Adrenal gland (tissue), 5 donors: ENCODE results near the gene BTNL3.

Experiments
- POLR2A ChIP-seq, 2 donors: fragments of 450-650 bp; IDR thresholded peaks; one replicate each; pipeline ENCODE4 v1.6.1; 2017; ENCODE audit warnings: antibody characterized with exemption in 2 of 2, mild to moderate bottlenecking in 2 of 2, moderate library complexity in 1 of 2
- TF ChIP-seq, protein P1 (sequence below), 6 experiments: fragments of 450-650 bp in 4 of 6; fragments of 200-600 bp in 2 of 6; sonication (generic) in 1 of 6; IDR thresholded peaks; 1 replicate in 5 of 6; 2 replicates in 1 of 6; pipeline versions ENCODE4 v1.5.1 to v1.8.0; 2016 to 2021; ENCODE audit warnings: antibody characterized with exemption in 6 of 6, mild to moderate bottlenecking in 2 of 6, moderate library complexity in 1 of 6
- donor health status: DM: no; HTN: no; CAD: no.

DNA sequence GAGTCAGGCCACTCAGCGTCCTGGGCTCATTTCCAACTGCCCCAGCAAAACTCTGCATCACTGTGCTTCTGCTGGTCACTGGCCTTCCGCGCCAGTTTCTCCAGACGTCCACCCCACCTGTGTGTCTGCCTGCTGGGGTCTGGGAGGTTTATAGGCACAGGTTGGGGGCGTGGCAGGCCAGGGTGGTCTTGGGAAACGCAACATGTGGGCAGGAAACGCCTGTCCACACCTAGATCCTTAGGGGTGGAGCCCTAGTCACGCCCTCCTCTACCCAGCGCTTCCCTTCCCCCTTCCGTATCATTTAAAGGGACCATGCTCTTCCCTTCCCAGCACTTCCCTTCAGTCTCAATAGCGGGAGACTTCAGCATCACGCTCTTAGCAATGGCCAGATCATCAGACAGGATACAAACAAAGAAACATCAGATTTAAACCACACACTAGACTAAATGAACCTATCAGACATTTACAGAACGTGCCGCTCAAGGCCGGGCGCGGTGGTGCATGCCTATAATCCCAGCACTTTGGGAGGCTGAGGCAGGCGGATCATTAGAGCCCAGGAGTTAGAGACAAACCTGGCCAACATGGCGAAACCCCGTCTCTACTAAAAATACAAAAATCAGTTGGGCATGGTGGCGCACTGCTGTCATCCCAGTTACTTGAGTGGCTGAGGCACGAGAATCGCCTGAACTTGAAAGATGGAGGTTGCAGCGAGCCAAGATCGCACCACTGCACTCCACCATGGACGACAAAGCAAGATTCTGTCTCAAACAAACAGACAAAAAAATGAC is 39.6 kb downstream of the BTNL3 start:
- TF ChIP-seq, protein P1, sequence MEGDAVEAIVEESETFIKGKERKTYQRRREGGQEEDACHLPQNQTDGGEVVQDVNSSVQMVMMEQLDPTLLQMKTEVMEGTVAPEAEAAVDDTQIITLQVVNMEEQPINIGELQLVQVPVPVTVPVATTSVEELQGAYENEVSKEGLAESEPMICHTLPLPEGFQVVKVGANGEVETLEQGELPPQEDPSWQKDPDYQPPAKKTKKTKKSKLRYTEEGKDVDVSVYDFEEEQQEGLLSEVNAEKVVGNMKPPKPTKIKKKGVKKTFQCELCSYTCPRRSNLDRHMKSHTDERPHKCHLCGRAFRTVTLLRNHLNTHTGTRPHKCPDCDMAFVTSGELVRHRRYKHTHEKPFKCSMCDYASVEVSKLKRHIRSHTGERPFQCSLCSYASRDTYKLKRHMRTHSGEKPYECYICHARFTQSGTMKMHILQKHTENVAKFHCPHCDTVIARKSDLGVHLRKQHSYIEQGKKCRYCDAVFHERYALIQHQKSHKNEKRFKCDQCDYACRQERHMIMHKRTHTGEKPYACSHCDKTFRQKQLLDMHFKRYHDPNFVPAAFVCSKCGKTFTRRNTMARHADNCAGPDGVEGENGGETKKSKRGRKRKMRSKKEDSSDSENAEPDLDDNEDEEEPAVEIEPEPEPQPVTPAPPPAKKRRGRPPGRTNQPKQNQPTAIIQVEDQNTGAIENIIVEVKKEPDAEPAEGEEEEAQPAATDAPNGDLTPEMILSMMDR (IDR thresholded peaks at IDR 0.05) = no peak
- no peak for TF ChIP-seq POLR2A (IDR thresholded peaks at IDR 0.05)
